HT-29 (cell line): ENCODE measurements around the gene XAGE3. TPM values are rescaled to one million over a fixed set of nuclear protein-coding genes. Genes with fewer than 3 reads are reported as not detected.
"Not testable (repeated sequence)": the region's sequence is repeated elsewhere in the genome, so short reads cannot be mapped to it uniquely, and the experiment has no call there.

Source experiments
- DNase-seq: peaks from one replicate; pipeline ENCODE4 v3.0.0-alpha.2; 2015; ENCODE audit warnings: low spot score
- total RNA-seq: library from RNA; depleted of rRNA; stranded (reverse); fragments of >200 nt; shearing (Covaris generic); gene quantifications from 2 replicates; pipeline ENCODE4 v1.2.3, GENCODE V29; 2014; rRNA removed

XAGE3 gene
- total RNA-seq = not detected in 2 replicates

GRCh38 chrX:52867610-52868348, at the start of gene XAGE3:
XAGE3 (minus strand) TSS chrX:52868083; CDS start chrX:52867133, 950 bp downstream.
- no peak for DNase-seq

- not testable (repeated sequence) for DNase-seq
Measured at GRCh38 chrX:52914704-52915103, 46.8 kb upstream of the XAGE3 start.

- not testable (repeated sequence) for DNase-seq
Measured at GRCh38 chrX:52913681-52914080, 45.8 kb upstream of the XAGE3 start.

GRCh38 chrX:52909313-52909969, 41.6 kb upstream of the XAGE3 start:
- not testable (repeated sequence) for DNase-seq

- not testable (repeated sequence) for DNase-seq
Measured at GRCh38 chrX:52907900-52908299, 40.0 kb upstream of the XAGE3 start.

GRCh38 chrX:52907137-52907536, 39.3 kb upstream of the XAGE3 start:
- DNase-seq = not testable (repeated sequence)

- DNase-seq = not testable (repeated sequence)
Measured at GRCh38 chrX:52906072-52906471, 38.2 kb upstream of the XAGE3 start.

- not testable (repeated sequence) for DNase-seq
Measured at GRCh38 chrX:52905531-52905930, 37.6 kb upstream of the XAGE3 start.

- not testable (repeated sequence) for DNase-seq
Measured at GRCh38 chrX:52896855-52897709, 29.2 kb upstream of the XAGE3 start, which contains the start of gene FAM156B. FAM156B (plus strand) TSS chrX:52897330; CDS start chrX:52907226, 9,896 bp downstream.

GRCh38 chrX:52896438-52896837, 28.6 kb upstream of the XAGE3 start:
- not testable (repeated sequence) for DNase-seq

- not testable (repeated sequence) for DNase-seq
Measured at GRCh38 chrX:52888090-52888489, 20.2 kb upstream of the XAGE3 start.

GRCh38 chrX:52887459-52887858, 19.6 kb upstream of the XAGE3 start:
- DNase-seq = not testable (repeated sequence)

GRCh38 chrX:52876386-52876785, 8.5 kb upstream of the XAGE3 start:
- not testable (repeated sequence) for DNase-seq

GRCh38 chrX:52875436-52875835, 7.6 kb upstream of the XAGE3 start:
- not testable (repeated sequence) for DNase-seq

- DNase-seq = no peak
Measured at GRCh38 chrX:52874661-52875060, 6.8 kb upstream of the XAGE3 start.

- not testable (repeated sequence) for DNase-seq
Measured at GRCh38 chrX:52873825-52874224, 5.9 kb upstream of the XAGE3 start.

- DNase-seq = no peak
Measured at GRCh38 chrX:52870046-52870445, 2.2 kb upstream of the XAGE3 start.

GRCh38 chrX:52865343-52865998, 2.4 kb downstream of the XAGE3 start:
- DNase-seq = peak; percentile 7

- DNase-seq = not testable (repeated sequence)
Measured at GRCh38 chrX:52856991-52857525, 10.8 kb downstream of the XAGE3 start.

- no peak for DNase-seq
Measured at GRCh38 chrX:52852110-52852860, 15.6 kb downstream of the XAGE3 start.
